GM21737 (cell line): ENCODE results near the gene HTR2C.
"Not testable (repeated sequence)": the region's sequence is repeated elsewhere in the genome, so short reads cannot be mapped to it uniquely, and the experiment has no call there.

Experiments
- ATAC-seq: cut with Tn5 transposase; IDR thresholded peaks from one replicate; pipeline ENCODE4 v1.9.1; 2021; ENCODE audit warnings: mild to moderate bottlenecking, moderate library complexity; ENCODE audit not compliant: unreplicated experiment

The HTR2C gene

DNA sequence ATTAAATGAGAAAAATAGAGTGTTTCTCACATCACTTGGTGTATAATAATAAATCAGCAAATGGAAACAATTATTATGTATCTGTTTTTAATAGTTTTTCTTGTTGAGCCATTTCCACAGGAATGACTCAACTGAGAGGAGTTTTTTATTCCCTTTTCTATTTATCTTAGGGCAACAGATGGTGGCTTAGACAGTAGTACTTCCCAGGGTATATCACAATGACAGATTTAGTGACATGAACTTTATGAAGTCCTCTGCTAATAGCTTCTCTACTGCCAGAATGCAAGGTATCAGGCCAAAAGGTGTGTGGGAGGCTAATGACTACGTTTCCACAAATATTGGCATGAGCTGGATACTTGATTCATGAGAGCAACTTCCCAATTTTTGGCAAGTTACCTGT is 126.7 kb downstream of the HTR2C start:
- no peak for ATAC-seq

DNA sequence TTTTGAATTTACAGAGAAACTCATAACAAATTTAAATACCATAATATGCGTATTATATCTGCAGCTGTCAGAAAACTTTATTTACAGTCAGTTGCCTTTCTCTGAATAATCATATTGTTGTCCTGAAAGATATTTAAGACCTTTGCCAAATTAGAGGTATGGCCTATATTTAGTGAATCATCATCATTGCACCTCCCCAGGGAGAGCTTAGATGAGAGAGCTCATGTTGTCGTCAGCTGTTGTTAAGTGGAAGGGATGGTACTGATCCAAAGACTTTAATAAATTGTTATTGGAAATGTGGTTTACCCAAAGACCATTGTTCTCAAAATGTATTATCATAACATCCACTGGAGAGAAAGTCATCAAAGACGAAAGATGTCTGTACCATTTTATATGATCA is 128.6 kb downstream of the HTR2C start:
- no peak for ATAC-seq

DNA sequence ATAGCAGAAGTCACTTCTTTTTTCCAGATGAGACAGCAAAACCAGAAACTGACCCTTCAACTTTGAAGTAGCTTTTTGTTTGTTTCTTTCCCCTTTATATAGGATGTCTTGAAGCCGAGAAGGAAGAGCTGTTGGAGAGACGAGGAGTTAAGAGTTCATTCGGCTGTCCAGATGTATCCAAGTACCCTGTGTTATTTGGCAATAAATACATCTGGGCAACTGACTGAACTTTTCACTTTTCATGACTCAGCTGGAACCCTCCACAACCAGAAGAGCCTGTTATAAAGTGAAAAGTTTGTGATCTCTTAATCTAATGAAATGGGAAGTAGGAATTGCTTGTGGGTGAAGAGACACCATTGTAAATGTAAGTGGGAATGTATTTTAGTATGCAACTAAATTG is 131.2 kb downstream of the HTR2C start:
- no peak for ATAC-seq

DNA sequence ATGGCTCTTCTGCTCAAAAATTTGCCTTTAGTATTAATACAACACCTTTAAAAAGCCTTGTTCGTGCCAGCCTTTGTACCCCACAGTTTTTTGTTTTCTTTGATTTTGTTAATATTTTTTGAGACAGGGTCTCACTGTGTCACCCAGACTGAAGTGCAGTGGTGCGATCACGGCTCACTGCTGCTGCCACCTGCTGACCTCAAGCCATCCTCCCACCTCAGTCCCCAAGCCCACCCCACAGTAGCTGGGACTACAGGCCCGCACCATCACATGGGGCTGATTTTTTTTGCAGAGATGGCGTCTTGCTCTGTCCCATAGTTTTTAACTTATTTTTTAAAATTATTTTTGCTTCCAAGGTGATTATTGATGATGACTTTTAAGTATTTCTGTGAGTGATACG is 134.0 kb downstream of the HTR2C start:
- no peak for ATAC-seq

DNA sequence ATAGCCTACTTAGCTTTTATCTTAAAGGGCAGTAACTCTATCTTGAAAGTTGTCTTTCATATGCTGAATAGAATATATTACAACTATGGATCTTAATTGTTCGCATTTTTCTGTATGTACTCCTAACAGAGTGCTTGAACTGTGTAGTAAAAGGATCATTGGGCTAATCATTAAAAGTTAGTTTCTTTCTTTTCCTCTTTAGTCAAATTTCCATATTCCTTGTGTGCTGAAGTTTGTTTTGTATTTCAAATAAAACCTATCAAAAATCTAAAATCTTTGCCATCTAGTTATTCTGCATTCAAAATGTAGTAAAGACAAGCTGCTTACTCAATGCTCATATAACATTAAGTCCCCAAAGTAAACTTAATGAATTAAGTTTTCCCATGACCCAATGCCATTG is 182.7 kb downstream of the HTR2C start:
- ATAC-seq: no peak

DNA sequence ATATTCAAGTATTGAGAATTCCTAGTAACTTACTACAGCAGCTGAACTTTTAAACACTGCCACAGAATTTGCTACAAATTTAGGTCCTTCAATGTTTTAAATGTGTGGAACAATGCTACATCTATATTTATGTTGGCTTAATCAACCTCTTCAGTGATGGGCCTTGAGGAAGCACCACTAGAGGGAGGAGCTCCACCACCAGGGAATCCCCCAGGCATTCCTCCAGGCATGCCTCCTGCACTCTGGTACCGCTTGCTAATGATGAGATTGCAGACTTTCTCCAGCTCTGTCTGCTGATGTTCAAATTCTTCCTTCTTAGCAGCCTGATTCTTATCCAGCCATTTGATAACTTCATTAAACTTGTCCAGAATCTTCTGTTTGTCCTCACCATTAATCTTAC is 190.8 kb downstream of the HTR2C start:
- ATAC-seq: no peak

DNA sequence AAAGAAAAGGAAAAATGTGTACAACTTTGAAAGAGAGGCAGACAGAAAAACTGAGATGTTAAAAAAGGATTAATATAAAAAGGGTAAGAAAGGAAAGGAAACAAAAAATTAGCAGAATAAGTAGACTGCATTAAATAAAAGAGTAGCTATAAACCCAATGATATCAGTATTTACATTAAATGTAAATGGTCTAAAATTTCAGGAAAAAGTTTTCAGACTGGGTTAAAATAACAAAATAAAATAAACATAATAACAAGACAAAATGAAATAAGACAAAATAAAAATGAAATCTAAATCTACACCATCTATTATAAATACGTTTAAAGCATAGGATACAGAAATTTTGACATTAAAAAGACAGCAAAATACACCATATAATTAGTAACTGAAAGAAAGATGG is 199.0 kb downstream of the HTR2C start:
- ATAC-seq: no peak

DNA sequence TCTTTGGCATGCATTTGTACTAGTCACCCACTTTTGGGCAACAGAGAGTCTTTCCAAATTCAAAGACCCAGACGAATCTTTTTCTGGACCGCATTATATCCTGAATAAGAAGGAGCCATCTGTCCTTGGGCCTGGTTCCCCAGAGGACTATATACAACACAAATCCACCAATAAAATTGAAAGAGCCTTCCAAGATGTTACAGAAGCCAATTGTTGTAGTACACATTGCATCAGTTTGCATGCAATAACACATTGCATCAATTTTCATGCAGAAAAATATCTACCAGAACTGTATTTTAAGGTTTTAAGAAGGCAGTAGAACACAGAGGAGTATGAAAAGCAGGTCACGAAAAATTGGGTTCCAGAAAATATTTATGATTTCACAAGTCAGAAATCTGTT is 203.2 kb downstream of the HTR2C start:
- no peak for ATAC-seq

DNA sequence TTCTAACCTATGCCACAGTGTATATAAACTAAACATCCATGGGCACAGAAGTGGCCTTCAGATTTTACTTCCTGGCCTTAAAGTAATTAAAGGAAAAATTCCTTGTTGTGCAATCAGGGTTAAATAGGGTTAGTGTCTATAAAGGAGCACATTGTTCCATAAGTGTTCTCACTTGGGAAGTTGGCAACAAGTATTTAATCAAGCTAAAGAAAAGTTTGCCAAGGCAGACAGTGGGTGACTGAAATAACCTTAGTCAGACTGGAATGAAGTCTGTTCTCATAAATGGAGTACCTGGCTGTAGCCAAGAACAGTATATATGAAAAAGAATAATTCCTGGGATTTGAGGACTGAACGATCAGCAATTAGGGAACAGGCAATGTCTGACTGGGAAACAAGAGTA is 213.6 kb downstream of the HTR2C start:
- ATAC-seq: no peak

DNA sequence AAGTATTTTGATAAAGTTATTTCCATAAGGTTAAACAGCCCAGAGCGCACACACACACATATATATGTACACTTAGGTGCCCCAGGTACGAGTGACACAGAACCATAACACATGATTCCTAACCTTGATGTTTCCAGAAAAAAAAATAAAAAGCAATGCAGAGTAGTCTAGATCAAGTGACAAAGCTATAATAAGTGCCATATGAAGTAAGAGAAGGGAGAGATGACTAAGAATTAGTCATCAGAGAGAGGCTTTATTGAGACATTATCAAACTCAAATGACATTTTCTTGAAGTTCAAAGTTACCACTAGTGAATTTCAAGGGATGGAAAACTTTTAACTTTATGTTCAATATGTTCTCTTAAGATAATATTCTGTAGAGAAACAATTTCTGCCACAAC is 215.0 kb downstream of the HTR2C start:
- ATAC-seq: no peak

DNA sequence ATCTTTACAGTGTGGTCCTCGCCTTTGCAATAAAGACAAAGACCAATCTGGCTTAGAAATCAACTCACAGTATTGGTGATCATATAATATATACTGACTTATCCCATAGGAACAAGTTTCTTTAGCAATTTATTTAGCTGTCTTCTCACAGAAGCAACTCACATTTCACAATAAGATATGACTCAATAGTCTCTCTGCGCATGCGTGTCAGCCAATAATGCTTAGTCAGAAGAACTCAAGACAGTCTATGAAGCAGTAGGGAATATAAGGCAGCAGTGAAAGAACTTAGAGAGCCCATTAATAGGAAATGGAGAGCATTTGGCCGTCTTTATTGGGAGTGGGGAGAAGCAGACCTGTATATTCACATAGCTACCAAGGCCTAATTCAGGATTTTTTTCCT is 216.8 kb downstream of the HTR2C start:
- ATAC-seq: no peak

DNA sequence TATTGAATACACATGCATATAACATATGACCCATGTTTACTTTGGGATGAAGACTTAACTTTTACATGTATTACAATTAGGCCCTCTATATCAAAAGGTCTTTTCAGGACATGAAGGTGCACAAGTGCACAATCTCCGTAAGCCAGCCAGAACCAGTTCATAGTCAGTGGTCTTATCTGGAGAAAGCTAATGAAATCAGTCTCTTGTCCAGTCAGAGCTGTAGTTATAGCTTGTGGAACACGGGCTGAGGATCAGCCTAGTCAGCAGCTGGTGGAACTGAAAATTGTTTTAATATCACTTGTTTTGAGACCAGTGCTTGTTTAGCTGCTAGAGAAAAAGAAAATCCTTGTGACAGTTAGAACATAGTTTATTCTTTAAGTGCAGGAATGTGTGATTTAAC is 235.6 kb downstream of the HTR2C start:
- ATAC-seq: no peak

DNA sequence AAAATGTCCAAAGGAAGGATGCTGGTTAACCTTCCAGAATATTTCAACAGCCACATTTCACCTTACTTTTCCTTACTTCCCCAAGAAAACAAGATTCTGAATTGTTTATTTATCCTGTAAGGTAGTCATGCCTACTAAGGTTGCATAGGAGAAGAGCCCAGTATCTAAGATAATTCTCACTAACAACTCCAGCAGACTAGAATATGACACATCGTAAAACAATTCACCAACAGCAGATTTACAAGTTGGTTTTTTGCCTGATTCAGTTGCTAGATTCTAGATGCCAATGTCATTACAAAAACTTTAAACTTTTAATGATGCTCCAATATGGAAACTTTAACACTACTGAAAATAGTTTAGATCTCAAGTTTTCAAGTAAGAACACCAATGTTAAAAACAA is 257.2 kb downstream of the HTR2C start:
- no peak for ATAC-seq

DNA sequence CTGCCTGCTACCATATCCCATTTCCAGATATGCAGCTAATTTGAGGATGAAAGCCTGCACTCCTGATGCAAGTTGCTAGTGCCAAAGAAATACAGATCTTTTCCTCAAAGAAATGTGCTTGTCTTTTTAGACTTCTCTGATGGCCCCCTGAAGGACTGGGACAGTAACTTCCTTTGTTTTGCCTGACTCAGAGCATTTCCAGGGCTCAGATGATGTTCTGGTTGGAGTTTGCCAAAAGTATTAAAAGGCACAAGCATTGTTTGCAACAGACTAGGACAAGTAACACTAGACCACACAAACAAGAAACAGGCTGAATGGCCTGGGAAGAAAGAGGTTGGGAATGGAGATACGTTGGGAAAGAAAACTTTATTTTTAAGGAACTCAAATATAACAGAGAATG is 258.3 kb downstream of the HTR2C start:
- no peak for ATAC-seq

DNA sequence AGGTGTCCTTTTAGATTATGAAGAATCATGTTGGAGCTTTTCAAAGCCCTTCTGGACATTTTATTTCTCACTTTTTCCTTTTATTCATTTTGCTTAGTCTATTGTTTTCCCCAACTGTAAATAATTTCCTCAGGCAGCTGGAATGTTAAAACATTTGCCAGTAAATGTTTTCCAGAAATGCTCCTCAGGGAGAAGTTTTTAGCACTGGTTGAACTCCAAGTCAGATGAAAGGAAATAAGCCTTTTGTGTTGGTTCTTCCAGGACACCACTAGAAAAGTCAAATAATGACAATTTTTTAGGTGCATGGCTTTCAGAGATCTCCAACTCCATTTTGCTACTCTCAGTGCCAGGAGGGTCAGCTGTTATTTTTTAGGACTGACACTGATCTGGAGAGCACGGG is 305.6 kb downstream of the HTR2C start:
- ATAC-seq: no peak

DNA sequence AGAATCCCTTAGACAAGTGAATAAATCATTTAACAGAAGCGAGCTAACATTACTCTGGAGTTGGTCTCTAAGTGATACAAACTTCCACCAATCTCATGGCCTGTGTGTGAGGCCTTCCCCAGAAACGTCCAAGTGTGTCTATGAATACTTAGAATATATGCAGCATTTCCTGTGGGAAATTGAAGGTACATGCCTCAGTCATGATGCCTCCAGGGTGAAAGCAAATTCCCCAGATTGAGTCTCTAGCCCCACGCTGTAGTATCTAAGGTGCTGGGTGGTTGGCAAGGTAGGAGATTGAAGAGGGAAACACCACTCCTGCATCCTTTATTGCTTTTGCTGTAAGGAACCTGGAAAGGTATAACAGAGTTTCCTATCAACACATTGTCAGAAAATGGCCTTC is 319.7 kb downstream of the HTR2C start:
- ATAC-seq: no peak

DNA sequence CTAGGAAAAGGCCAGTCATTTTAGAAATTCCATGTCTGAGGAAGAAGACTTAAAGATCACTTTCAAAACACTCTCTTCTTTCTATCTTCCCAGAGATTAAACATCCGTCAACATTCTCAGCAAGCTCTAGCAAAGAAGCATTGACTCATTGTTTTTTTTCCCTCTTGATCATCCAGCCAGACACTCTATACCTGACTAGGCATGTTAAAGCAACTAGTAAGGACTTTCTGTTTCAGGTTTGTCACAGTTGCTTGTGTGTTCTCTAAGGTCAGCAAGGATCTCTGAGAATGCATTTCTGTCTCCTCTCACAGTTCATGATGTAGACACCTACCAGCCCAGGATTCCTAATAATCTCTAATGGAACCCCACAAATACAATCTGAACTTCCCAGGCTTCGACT is 321.4 kb downstream of the HTR2C start:
- no peak for ATAC-seq

DNA sequence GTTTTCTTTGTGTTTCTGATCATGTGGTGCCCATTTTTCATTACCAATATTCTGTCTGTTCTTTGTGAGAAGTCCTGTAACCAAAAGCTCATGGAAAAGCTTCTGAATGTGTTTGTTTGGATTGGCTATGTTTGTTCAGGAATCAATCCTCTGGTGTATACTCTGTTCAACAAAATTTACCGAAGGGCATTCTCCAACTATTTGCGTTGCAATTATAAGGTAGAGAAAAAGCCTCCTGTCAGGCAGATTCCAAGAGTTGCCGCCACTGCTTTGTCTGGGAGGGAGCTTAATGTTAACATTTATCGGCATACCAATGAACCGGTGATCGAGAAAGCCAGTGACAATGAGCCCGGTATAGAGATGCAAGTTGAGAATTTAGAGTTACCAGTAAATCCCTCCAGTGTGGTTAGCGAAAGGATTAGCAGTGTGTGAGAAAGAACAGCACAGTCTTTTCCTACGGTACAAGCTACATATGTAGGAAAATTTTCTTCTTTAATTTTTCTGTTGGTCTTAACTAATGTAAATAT is 323.2 kb downstream of the HTR2C start:
- no peak for ATAC-seq

DNA sequence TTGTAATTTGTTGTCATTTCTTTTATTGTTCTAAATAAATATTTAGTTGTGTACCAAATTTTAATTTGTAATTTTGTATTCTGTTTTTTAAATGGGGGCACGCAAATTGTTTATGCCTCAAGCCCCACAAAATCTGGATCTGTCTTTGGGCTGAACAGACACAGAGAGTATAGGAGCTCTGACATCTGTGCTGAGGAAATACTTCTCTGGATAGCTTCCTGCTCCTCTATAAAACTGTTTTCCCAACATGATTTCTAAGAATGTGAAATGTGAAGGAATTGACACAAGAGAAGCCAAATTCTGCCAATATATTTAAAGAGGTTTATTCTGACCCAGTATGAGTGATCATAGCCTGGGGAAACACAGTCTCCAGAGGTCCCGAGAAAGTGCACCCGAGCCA is 340.5 kb downstream of the HTR2C start:
- no peak for ATAC-seq

DNA sequence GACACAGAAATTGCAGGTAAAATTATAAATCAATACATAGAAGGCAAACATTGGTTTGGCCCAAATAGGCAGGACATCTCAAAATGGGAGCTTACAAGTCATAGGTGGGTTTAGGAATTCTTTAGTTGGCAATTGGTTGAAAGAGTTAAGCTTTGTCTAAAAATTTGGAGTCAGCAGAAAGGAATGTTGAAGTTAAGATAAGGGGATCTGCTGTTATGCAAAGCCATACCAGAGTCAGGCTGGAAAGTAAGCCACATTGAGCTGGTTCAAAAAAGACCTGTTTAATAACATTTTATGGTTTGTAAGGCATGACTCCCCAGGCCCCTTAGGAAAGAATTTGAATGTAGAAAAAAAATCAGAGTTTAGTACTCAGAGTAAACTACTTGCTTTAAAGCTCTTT is 341.0 kb downstream of the HTR2C start:
- ATAC-seq: no peak

DNA sequence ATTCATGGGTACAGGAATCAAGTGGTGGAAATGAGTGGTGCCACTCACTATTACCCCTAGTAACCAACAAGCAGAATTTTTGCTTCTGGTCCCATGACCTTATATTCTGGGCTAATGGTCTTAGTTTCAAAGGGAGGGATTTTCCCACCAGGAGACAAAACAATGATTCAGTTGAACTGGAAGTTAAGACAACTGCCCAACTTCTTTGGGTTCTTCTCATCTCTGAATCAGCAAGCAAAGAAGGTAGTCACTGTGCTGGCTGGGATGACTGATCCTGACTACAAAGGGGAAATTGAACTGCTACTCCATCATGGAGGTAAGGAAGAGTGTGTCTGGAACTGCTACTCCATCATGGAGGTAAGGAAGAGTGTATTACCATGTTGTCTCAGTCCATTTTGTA is 346.3 kb downstream of the HTR2C start:
- no peak for ATAC-seq

DNA sequence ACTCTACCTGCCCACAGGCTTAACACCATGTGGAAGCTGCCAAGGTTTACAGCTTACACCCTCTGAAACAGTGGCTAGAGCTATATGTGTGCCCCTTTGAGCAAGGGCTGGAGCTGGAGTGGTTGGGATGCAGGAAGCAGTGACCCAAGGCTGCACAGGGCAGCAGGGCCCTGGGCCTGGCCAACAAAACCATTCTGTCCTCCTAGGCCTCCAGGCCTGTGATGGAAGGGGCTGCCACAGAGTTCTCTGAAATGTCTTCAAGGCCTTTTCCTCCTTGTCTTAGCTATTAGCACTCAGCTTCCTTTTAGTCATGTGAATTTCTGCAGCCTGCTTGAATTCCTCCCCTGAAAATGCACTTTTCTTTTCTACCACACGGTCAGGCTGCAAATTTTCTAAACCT is 348.7 kb downstream of the HTR2C start:
- no peak for ATAC-seq

DNA sequence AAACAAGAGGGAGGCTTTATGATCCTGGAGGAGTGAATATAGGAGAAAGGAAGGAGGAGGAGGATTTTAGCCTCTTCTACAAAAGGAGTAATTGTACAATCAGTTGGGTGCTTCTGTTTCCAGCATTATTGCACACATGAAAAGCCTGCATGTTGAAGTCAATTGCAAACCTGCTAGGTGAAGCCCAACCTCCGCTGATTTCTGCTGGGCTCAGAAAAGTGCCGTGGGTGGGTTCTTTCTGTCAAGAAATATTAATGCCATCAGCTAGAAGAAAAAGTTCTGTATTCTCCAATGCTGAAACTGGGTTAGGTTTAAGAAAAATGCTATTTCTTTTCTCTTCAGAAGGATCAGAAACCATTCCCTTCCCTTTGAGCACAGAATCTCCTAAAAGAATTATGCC is 349.4 kb downstream of the HTR2C start:
- ATAC-seq: not testable (repeated sequence)

DNA sequence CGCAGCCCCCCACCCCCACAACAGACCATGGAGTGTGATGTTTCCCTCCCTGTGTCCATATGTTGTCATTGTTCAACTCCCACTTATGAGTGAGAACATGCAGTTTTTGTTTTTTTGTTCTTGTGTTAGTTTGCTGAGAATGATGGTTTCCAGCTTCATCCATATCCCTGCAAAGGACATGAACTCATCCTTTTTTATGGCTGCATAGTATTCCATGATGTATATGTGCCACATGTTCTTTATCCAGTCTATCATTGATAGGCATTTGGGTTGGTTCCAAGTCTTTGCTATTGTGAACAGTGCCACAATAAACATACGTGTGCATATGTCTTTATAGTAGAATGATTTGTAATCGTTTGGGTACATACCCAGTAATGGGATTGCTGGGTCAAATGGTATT is 353.2 kb downstream of the HTR2C start:
- ATAC-seq: not testable (repeated sequence)
